Uterus (tissue), 4 donors: ENCODE data around the gene PLBD1. TPM values are rescaled to one million over a fixed set of nuclear protein-coding genes. Genes with fewer than 3 reads are reported as not detected.

ENCODE experiments used
- DNase-seq, 2 donors: peaks; one replicate each; pipeline ENCODE4 v3.0.0-alpha.2; 2019 to 2020
- H3K27ac ChIP-seq, 2 donors: fragments of 200-600 bp; sonication (generic); 1 replicate in 1 of 2; 2 replicates in 1 of 2; pipeline ENCODE4 v1.5.1; 2016 to 2018
- H3K27me3 ChIP-seq, 2 donors: fragments of 200-600 bp; sonication (generic); one replicate each; pipeline ENCODE4 v1.5.1; 2018 to 2019; ENCODE audit warnings: control low read depth in 1 of 2
- H3K36me3 ChIP-seq, 2 donors: fragments of 200-600 bp; sonication (generic); one replicate each; pipeline ENCODE4 v1.5.1; 2019; ENCODE audit warnings: control low read depth in 1 of 2
- H3K4me1 ChIP-seq, 2 donors: fragments of 200-600 bp; sonication (generic); one replicate each; pipeline ENCODE4 v1.5.1; 2018 to 2019; ENCODE audit warnings: control low read depth in 1 of 2
- H3K4me3 ChIP-seq, 2 donors: fragments of 200-600 bp; sonication (generic); 1 replicate in 1 of 2; 2 replicates in 1 of 2; pipeline ENCODE4 v1.5.1; 2018 to 2019; ENCODE audit warnings: mild to moderate bottlenecking in 1 of 2
- H3K9me3 ChIP-seq, 2 donors: fragments of 200-600 bp; sonication (generic); one replicate each; pipeline ENCODE4 v1.5.1; 2019; ENCODE audit warnings: control low read depth in 1 of 2
- CTCF ChIP-seq, 4 experiments: fragments of 200-600 bp in 2 of 4; fragments of 450-650 bp in 2 of 4; sonication (generic) in 2 of 4; IDR thresholded peaks; one replicate each; pipeline ENCODE4 v1.5.1; 2016 to 2019; ENCODE audit warnings: antibody characterized with exemption in 4 of 4, mild to moderate bottlenecking in 2 of 4, moderate library complexity in 1 of 4
- POLR2A ChIP-seq, 2 donors: fragments of 450-650 bp; IDR thresholded peaks; one replicate each; pipeline ENCODE4 v1.6.1; 2016; ENCODE audit warnings: antibody characterized with exemption in 2 of 2, mild to moderate bottlenecking in 1 of 2, moderate library complexity in 1 of 2
- intact Hi-C: fragments of 100-400 bp; cut with DNase I; formaldehyde crosslinking; loops from one replicate; pipeline ENCODE4 v1.15.1; 2023; ENCODE audit warnings: low total_unique reads
- total RNA-seq, 4 donors: library from RNA; depleted of rRNA in 3 of 4; stranded (reverse); fragments of >200 nt in 3 of 4; gene quantifications; one replicate each; pipeline versions ENCODE4 v1.1.0 to v1.2.4, GENCODE V29; 2014 to 2023
- donor health status: DM: yes; HTN: yes; CAD: no.

Gene PLBD1
- total RNA-seq, 4 donors from 2014 or later = 3.2 to 51.2 (median 19.0) TPM

DNA sequence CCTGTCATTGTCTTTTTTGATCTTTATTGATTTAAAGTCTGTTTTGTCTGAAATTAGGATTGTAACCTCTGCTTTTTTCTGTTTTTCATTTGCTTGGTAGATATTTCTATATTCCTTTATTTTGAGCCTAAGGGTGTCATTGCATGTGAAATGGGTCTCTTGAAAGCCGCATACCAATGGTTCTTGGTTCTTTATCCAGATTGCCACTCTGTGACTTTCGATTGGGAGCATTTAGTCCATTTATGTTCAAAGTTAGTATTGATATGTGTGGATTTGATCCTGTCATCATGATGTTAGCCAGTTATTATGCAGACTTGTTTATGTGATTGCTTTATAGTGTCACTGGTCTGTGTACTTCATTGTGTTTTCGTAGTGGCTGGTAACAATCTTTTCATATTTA lies 29.8 kb upstream of the PLBD1 start:
- TF ChIP-seq CTCF (IDR thresholded peaks at IDR 0.05) = no peak
- no peak for TF ChIP-seq POLR2A (IDR thresholded peaks at IDR 0.05)
- H3K4me3 ChIP-seq = no peak overlapping the region
- H3K36me3 ChIP-seq = no peaks in the 10 kb centered on the region
- no peaks in the 10 kb centered on the region for H3K4me1 ChIP-seq
- DNase-seq = no peak
- H3K27me3 ChIP-seq = no peaks in the 10 kb centered on the region
- H3K9me3 ChIP-seq = peaks cover 0 to 3% of the 10 kb centered on the region in 2 donors
- intact Hi-C loops = no loop called here
- H3K27ac ChIP-seq = no peak overlapping the region

- Histone ChIP-seq H3K9me3 (no peaks in the 10 kb centered on the region), H3K27ac (no peak overlapping the region), H3K36me3 (no peaks in the 10 kb centered on the region), H3K4me1 (no peaks in the 10 kb centered on the region), H3K27me3 (no peaks in the 10 kb centered on the region), H3K4me3 (no peak overlapping the region)
- DNase-seq = no peak
- TF ChIP-seq CTCF (IDR thresholded peaks at IDR 0.05) = no peak
- TF ChIP-seq POLR2A (IDR thresholded peaks at IDR 0.05) = no peak
- intact Hi-C loops = no loop called here
These were observed 24.0 kb upstream of the PLBD1 start for GRCh38 chr12:14591719-14592118.

DNA sequence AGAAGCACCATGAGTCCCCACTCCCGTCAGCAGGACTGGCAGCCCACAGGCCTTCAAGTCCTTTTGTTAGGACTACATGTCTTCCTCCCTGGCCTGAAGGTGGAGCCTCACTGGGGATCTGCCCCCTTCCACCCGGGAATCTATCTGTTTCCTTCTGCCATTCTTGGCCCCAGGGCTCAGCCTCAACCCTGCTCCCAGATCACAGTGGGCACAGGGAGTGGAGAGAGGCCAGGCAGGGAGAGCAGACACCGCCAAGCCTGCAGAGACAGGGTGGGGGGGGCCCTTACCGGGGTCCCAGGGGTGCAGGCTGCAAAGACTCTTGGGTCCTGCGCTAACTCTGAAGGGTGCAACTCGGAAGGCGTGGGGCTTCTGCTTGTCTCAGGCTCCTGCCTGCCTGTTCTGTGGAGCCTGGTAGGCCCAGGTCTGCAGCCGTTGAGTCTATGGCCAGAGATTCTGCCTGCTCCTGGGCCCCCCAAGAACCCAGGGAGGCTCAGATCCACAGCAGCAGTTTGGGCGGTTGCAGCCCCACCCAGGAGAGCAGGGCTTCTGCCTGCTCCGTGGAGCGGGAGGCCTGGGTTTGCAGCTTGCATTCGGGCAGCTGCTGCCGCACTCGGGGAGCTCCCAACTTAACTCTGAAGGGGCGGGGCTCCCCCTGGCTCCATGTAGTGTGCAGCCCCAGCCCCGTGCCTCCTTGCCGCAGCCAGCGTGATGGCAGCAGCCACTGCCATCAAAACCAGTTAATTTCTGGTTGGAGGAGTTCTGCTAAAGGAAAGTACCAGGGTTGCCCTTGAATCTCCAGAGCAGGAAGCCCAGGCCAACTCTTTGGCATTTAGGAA lies 21.7 kb upstream of the PLBD1 start:
- no peak overlapping the region for H3K4me3 ChIP-seq
- no peaks in the 10 kb centered on the region for H3K4me1 ChIP-seq
- intact Hi-C loops = no loop called here
- no peaks in the 10 kb centered on the region for H3K36me3 ChIP-seq
- no peak overlapping the region for H3K27ac ChIP-seq
- DNase-seq = no peak
- H3K9me3 ChIP-seq = no peaks in the 10 kb centered on the region
- no peaks in the 10 kb centered on the region for H3K27me3 ChIP-seq
- TF ChIP-seq POLR2A (IDR thresholded peaks at IDR 0.05) (no peak), CTCF (IDR thresholded peaks at IDR 0.05) (no peak)

DNA sequence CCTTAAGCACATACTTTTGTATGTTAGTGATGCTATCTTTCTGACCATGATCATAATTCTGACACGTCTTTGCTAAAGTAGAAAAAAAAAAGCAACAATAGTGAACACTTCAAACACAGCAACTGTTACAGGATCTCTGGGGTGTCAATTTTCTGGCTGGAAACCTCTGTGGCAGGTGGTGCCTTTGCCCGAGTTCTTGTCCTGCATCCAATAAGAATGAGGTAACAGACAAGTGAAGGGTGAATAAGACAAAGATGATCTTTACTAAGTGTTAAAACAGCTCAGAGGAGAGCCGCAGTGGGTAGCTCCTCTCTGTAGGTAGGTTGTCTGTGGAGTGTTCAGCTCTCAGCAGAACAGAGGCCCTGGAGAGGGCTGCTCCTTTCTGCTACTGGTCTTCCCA lies 20.9 kb upstream of the PLBD1 start:
- no peak overlapping the region for H3K4me3 ChIP-seq
- intact Hi-C loops = no loop called here
- H3K27ac ChIP-seq = no peak overlapping the region
- TF ChIP-seq POLR2A (IDR thresholded peaks at IDR 0.05) (no peak), CTCF (IDR thresholded peaks at IDR 0.05) (no peak)
- no peaks in the 10 kb centered on the region for H3K36me3 ChIP-seq
- H3K9me3 ChIP-seq = no peaks in the 10 kb centered on the region
- no peak for DNase-seq
- no peaks in the 10 kb centered on the region for H3K27me3 ChIP-seq
- no peaks in the 10 kb centered on the region for H3K4me1 ChIP-seq

DNA sequence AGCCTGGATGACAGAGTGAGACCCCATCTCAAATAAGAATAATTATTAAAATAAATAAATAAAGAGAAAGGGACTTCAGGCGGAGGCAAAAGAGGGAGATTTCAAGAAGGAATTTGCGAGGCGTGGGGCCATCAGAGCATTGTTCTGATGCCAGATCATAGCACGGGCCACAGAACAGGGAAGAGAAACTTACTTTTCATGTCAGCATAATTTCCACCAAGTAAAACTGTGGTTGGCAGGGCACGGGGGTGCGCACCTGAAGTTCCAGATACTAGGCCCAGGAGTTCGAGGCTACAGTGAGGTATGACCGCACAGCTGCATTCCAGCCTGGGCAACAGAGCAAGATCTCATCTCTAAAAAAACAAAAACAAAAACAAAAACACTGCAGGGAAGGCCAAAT lies 11.0 kb upstream of the PLBD1 start:
- Histone ChIP-seq H3K36me3 (no peaks in the 10 kb centered on the region), H3K27ac (no peak overlapping the region), H3K4me3 (no peak overlapping the region), H3K9me3 (no peaks in the 10 kb centered on the region), H3K4me1 (no peaks in the 10 kb centered on the region), H3K27me3 (no peaks in the 10 kb centered on the region)
- no peak for DNase-seq
- intact Hi-C loops = no loop called here
- TF ChIP-seq POLR2A (IDR thresholded peaks at IDR 0.05) (no peak), CTCF (IDR thresholded peaks at IDR 0.05) (no peak)
